ES-I3 (cell line): ENCODE measurements around the gene S100A13.
"Not testable (repeated sequence)": the region's sequence is repeated elsewhere in the genome, so short reads cannot be mapped to it uniquely, and the experiment has no call there.

Experiments
- H3K36me3 ChIP-seq: 2 replicates; pipeline ENCODE4 v1.6.1; 2013; ENCODE audit warnings: mild to moderate bottlenecking, low read length, control low read depth, moderate library complexity; ENCODE audit not compliant: insufficient read depth
- H3K4me1 ChIP-seq: 2 replicates; pipeline ENCODE4 v1.6.1; 2013; ENCODE audit warnings: mild to moderate bottlenecking, control low read depth, low read length; ENCODE audit not compliant: insufficient read depth
- H3K9ac ChIP-seq: 2 replicates; pipeline ENCODE4 v1.6.1; 2013; ENCODE audit warnings: low read depth, mild to moderate bottlenecking, low read length, moderate library complexity
- H3K9me3 ChIP-seq: 2 replicates; pipeline ENCODE4 v1.6.1; 2013; ENCODE audit warnings: mild to moderate bottlenecking, low read length, moderate library complexity; ENCODE audit not compliant: control insufficient read depth, insufficient read depth

Gene S100A13

DNA sequence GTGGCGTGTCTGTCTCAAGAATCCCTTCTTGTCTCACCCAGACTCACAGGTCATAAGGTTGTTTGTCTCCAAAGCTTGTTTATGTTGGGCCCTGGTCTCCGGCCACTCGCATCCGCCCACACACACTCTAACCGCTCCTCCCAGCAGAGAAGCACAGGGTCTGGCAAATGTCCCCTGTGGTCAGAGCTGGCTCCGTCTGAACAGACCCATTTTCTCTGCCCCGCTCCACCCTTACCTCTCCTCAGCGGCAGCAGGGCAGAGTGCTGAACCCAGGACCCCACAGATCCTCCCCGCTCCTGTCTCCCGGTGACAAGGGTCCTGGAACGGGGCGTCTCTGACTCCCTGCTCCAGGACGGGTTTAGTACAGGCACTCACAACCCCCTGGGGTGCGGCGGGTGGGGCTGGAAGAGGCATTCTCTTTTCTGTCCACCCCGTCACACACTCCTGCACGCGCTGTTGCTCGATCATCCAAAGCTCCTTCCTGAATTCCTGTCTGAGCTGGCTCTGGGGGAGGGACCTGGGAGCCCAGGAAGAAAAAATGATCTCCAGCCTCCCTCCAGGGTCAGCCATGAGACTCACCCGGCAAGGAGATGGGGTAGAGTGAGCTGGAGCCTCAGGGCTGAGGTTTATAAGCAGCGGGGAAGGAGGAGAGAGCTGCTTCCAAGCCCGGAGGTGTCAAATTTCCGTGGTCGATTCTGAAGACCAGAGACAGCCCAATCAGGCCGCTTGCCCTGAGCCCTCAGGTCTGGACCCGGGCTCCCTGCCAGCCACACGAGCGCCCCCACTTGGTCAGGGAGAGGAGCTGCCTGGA, at the start of gene S100A13:
S100A13 (minus strand) TSS at position 602 of the 811 bp plus-strand sequence. CDS start 1,033 bp downstream, outside the sequence.
- Histone ChIP-seq H3K36me3 (no peaks in the 10 kb centered on the region; the same call in 1 of the 2 replicates), H3K9ac (peak within 1 kb of the TSS; percentile 56), H3K9me3 (no peaks in the 10 kb centered on the region), H3K4me1 (peaks cover 30% of the 10 kb centered on the region)

DNA sequence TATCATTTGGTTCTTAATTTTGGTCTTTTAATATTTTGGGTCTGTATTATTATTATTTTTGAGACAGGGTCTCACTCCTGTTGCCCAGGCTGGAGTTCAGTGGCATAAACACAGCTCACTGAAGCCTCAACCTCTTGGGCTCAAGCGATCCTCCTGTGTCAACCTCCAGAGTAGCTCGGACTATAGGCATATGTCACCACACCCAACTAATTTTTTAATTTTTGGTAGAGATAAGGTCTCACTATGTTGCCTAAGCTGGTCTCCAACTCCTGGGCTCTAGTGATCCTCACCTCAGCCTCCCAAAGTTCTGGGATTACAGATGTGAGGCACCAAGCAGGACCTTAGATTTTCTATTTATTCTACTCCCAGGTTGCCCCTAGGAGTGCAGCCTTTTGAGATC, 46.2 kb upstream of the S100A13 start:
- Histone ChIP-seq H3K9ac (no peak overlapping the region), H3K4me1 (no peaks in the 10 kb centered on the region; the same call in 1 of the 2 replicates), H3K9me3 (no peaks in the 10 kb centered on the region), H3K36me3 (peaks cover 12% of the 10 kb centered on the region)

DNA sequence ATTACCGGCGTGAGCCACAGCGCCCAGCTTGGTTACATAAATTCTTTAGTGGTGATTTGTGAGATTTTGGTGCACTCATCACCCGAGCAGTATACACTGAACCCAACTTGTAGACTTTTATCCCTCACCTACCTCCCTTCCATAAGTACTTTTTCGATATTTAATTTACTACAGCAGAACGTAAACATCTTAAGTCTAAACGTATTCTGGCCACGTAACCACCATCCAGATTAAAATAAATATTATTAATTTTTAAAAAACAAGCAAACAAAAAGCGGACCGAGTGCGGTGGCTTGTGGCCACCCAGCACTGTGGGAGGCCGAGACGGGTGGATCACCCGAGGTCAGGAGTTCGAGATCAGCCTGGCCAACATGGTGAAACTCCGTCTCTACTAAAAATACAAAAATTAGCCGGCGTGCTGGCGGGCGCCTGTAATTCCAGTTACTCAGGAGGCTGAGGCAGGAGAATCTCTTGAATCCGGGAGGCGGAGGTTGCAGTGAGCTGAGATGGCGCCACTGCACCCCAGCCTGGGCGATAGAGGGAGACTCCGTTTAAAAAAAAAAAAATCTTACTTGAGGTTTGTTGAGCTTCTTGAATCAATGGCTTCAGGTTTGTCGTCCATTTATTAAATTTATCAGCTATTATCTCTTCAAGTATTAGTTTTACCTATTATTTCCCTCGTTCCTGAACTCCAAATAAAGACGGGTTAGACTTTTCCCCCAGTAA, 44.5 kb upstream of the S100A13 start:
- Histone ChIP-seq H3K9ac (peak overlapping the region; percentile 98), H3K36me3 (peaks cover 25% of the 10 kb centered on the region)
- H3K9me3 ChIP-seq, H3K4me1 ChIP-seq: not testable (repeated sequence)

DNA sequence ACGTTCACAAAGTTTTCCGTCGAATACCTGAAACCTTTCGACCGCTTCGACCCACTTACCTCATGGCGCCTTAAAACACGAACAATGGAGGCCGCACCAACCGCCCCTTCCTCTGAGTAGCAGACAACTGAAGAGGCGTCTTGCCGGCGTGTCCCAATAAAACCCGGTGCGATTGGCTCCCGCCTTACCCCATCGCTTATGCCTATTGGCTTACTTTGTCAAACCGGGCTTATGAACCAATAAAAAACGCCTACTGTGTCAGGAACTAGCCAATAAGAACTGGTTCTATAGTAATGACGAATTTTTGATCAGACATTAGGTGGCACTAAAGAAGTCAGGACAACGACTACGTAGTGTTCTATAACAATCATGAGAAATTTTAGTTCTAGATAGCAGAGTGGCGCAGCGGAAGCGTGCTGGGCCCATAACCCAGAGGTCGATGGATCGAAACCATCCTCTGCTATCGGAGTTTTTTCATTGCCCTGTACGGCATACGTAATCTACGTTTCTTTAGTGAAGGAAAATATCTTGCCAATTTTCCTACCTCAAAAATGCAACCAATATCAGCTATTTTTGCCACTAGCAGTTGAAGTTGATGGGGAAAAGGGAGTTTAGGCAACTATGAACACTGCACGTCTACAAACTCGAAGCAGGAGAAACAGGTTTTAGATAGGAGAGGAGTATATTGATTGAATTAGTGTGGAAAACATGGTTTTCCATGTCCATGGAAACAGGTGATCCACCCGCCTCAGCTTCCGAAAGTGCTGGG, 43.7 kb upstream of the S100A13 start, which contains the start of gene ILF2:
ILF2 (minus strand) TSS at position 135 of the 769 bp plus-strand sequence; CDS start at position 64, 71 bp downstream.
- peaks cover 27% of the 10 kb centered on the region for H3K36me3 ChIP-seq
- no peaks in the 10 kb centered on the region for H3K9me3 ChIP-seq
- H3K9ac ChIP-seq = peak within 1 kb of the TSS; percentile 98
- no peaks in the 10 kb centered on the region for H3K4me1 ChIP-seq

DNA sequence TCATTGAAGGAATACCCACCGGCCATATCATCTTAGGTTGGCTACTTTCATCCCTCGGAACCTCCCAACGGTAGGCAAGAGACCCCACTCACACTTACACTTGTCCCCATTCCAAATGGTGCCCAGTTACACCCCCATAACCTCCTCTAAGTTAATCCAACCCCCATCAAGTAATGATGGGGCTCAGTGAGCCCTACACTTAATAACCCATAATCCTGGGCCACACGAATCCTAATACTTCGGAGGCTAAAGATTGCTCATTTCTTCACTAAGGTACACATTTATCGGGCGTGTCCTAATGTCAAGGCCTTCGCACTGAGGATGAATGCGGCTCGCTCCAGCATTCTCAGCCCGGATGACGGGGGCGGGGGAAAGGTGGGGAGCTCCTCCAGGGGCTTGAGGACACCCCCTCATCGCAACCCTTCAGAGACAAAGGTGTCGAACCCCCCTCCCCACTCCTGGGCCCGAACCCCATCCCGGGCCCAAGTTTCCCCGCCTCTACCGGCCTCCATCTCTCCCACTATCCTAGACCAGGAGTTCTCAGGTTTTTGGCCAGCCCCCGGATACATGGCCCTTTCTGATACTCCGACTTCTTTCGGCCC, 43.1 kb upstream of the S100A13 start:
- H3K4me1 ChIP-seq = no peaks in the 10 kb centered on the region

DNA sequence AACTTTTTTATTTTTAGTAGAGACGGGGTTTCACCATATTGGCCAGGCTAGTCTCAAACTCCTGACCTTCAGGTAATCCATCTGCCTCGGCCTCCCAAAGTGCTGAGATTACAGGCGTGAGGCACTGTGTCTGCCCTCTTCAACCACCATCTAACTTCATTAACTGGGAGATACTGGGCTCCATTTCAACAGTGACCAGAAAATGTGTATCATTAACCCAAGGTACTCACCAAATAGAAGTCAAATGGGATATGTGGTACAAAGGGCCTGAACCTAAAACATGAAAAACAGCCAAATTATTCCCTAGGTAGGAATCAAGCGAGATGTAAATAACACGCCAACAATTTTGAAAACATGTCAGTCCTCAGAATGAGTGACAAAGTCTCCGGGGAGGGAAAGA, 42.3 kb upstream of the S100A13 start:
- Histone ChIP-seq H3K9ac (peak overlapping the region; percentile 95; the same call in 1 of the 2 replicates), H3K9me3 (no peaks in the 10 kb centered on the region), H3K4me1 (no peaks in the 10 kb centered on the region), H3K36me3 (peaks cover 40% of the 10 kb centered on the region)

More for the DNA sequence above, 43.1 kb upstream of the S100A13 start:
- Histone ChIP-seq H3K36me3 (peaks cover 34% of the 10 kb centered on the region), H3K9ac (peak overlapping the region; percentile 95), H3K9me3 (no peaks in the 10 kb centered on the region)

DNA sequence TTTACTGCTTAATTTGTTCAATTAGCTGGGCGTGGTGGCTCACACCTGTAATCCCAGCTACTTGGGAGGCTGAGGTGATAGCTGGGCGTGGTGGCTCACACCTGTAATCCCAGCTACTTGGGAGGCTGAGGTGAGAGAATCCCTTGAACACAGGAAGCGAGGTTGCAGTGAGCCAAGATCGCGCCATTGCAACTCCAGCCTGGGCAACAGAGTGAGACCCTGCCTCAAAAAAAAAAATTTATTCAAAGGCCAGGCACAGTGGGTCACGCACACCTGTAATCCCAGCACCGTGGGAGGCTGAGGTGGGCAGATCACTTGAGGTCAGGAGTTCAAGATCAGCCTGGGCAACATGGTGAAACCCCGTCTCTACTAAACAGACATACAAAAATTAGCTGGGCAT, 41.4 kb upstream of the S100A13 start:
- not testable (repeated sequence) for H3K9me3 ChIP-seq, H3K4me1 ChIP-seq, H3K9ac ChIP-seq
- H3K36me3 ChIP-seq = peaks cover 40% of the 10 kb centered on the region

DNA sequence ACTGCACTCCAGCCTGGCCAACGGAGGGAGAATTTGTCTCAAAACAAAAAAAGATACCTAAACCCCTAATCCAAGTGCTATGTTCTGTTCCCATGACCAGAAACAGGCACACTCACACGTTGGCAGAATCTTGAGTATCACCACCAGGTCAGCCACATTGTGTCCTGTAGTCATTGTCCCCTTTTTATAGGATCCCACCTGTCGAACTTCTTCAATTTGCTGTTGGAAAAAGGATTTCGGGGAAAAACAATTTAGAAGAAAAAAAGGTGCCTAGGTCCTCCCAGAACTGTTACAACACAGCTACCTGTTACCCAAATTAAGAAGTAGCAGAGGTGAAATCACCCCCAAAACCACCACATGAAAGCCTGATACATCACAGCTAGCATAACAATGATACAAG, 40.1 kb upstream of the S100A13 start:
- H3K4me1 ChIP-seq = no peaks in the 10 kb centered on the region
- H3K9ac ChIP-seq = no peak overlapping the region
- H3K9me3 ChIP-seq = no peaks in the 10 kb centered on the region
- H3K36me3 ChIP-seq = peaks cover 47% of the 10 kb centered on the region

DNA sequence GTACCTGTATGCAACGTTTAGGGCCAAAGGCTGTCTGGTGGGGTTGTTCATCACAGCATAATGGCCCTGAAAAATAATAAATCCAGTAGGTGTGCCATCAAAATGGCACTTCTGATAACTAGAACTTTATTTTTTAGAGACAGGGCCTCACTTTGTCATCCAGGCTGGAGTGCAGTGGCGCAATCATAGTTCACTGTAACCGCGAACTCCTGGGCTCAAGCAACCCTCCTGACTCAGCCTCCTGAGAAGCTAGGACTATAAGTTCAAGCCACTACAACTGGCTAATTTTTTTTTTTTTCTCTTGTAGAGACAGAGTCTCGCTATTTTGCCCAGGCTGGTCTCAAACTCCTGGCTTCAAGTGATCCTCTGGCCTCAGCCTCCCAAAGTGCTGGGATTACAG, 35.9 kb upstream of the S100A13 start:
- H3K36me3 ChIP-seq = peaks cover 45% of the 10 kb centered on the region
- H3K9ac ChIP-seq = no peak overlapping the region
- no peaks in the 10 kb centered on the region for H3K9me3 ChIP-seq
- H3K4me1 ChIP-seq = no peaks in the 10 kb centered on the region

DNA sequence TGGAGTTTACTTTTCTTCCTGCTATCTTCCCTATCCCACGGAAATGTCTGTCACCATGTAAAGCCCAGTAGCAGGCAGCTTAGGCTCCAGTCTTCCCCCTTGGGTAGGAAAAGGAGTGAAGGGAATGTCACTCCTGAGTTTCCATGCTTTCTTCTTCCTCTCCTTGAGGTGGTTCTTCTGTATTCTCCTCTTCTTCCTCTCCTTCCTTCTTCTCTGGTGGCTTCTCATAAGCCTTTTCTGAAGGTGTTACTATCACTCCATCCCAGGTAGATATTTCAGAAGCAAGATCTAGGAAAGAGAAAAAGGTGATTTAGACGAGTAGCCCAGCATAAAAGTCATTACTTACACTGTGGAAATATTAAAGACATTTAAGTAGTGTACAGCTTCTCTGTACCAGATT, 35.0 kb upstream of the S100A13 start:
- Histone ChIP-seq H3K4me1 (no peaks in the 10 kb centered on the region), H3K9me3 (no peaks in the 10 kb centered on the region), H3K9ac (no peak overlapping the region), H3K36me3 (peaks cover 36% of the 10 kb centered on the region)

DNA sequence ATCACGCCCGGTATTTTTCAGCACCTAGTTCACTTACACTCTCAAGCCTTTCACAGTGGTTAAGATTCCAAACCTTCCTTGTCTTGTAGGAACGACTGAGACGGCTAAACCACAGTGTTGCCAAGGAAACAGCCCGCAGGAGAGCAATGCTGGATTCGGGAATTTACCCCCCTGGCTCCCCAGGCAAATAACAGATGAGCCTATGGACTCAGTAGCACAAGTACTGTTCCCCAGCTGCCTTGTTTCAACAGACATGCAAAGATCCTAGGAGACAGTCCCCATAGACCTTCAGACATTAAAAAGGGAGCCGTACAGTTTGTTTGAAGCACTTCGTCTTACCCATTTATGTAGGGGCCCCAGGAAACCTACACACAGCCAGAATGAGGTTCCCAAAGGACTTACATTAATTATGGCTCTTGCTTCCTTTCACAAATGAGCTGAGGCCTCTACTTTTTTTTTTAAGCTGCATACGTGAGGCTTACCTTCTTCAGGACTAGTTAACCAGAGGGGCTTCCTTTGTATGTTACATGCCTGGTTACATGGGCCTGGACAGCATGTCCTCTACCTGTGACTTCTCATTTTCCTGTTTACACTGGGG, 33.9 kb upstream of the S100A13 start:
- H3K36me3 ChIP-seq = peaks cover 35% of the 10 kb centered on the region
- H3K9ac ChIP-seq = no peak overlapping the region
- no peaks in the 10 kb centered on the region for H3K4me1 ChIP-seq
- H3K9me3 ChIP-seq = no peaks in the 10 kb centered on the region

DNA sequence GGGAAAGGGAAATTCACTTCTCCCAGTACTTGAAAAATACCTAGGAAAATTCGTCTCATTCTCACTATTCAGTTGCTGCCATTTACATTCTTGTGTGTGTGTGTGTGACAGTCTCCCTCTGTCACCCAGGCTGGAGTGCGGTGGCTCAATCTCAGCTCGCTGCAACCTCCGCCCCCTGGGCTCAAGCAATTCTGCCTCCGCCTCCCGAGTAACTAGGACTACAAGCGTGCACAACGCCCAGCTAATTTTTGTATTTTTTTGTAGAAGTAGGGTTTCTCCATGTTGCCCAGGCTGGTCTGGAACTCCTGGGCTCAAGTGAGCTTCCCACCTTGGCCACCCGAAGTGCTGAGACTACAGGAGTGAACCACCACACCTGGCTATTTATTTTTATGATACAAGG, 32.4 kb upstream of the S100A13 start:
- peak overlapping the region; percentile 85; the same call in 1 of the 2 replicates for H3K9ac ChIP-seq
- H3K4me1 ChIP-seq = no peaks in the 10 kb centered on the region
- peaks cover 20% of the 10 kb centered on the region for H3K36me3 ChIP-seq
- H3K9me3 ChIP-seq = no peaks in the 10 kb centered on the region

DNA sequence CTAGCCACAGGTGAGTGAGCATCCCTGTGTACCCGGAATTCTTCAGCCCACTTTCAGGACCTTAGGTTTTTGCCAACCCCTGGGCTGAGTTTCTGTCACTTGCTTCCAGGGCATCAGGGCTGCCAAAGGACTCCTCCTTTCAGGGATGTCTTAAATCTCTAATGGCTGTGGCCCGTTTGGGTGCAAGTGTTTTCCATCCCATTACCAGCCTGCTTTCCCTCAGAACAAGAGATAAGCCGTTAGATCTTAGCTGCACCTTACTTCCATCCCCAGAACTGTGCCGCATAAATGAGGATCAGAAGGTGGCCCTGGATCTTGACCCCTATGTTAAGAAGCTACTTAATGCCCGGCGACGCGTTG, 31.9 kb upstream of the S100A13 start:
- Histone ChIP-seq H3K9ac (peak overlapping the region; percentile 85), H3K9me3 (no peaks in the 10 kb centered on the region), H3K4me1 (no peaks in the 10 kb centered on the region), H3K36me3 (peaks cover 20% of the 10 kb centered on the region)
